ENCODE data around the gene HOXD8.
A peak's percentile ranks its signal among the peaks of the same experiment; 100 is the strongest.

Gene HOXD8

DNA sequence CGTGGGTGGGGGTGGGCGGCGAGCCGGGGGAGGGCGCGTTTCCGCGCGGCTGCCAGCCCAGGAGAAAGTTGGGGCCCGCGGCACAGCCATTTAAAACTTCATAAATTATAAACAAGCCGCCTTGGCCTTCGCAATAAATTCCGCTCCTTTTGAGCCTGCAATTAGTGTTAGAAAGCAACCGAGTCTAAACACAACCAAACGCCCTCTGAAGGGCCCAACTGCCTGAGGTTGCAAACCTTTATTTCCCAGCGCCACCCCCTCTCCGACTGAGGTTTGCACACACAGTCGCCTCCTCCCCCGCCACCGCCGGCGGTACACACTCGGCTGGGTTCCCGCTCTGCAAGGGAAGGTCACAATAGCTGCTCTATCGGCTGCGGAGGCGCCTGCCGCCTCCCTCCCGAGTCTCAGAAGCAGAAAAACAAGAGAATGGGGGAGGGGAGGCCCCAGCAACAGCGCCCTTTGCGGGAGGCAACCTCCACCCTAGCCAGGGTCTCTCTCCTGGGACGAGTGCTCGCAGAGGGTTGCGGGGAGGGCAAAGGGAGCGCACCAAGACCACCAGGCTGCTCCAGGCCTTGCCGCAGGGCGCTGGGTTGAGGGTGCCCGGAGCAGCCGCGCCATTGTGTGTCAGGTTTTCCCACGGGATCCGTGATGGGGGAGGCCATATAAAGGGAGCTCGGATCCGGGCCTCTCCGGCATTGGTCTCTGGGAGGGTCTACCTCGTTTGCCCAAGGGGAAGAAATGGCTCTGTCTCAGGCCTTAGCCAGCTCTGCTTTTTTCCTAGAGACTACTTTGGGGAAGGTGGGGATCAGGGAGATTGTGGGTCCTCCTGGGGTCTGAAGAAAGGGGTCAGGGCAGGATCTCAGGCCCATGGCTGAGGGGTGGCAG, 45.6 kb downstream of the HOXD8 start:
- DNase-seq, result peak; percentile 69

DNA sequence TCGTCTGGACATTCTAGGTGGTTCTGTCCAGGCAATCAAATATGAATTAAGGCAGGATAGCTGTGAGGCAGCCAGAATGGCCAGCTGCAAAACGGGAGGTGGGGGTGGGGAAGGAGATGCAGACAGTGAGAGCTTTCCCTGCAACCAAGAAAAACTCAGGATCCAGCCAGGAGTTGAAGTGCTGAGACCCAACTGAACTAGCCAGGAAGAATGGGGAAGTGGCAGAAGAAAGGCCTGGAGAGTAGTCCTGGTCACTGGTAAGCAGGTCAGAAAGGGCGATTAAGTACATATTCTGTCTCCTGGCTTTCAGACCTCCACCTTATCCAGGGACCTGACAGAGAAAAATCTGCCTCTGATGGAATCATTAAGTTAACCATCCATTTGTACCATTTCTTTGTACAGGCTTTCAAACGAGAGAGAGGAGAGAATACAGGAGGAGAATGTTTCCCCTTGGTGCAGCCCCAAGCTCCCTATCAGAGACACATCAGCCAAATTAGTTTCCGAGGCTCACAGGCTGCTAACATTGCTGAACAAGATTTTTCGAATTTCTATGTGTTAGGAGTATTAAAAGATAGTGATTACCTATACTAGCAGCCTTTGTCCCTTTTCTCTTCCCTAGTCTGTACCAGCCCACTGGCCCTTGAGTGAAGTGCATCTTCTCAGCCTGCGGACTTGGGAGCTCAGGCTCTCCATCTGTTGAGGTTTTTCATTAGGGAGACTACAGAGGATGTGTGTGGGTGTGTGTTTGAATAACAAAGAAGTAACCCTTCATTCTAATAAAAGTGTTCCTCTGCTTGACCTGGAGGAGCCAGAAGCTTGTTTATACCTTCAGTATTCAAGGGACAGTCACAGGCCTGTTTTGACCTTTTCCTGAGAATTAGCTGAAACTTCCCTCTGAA, 46.5 kb downstream of the HOXD8 start:
- no peak for DNase-seq

DNA sequence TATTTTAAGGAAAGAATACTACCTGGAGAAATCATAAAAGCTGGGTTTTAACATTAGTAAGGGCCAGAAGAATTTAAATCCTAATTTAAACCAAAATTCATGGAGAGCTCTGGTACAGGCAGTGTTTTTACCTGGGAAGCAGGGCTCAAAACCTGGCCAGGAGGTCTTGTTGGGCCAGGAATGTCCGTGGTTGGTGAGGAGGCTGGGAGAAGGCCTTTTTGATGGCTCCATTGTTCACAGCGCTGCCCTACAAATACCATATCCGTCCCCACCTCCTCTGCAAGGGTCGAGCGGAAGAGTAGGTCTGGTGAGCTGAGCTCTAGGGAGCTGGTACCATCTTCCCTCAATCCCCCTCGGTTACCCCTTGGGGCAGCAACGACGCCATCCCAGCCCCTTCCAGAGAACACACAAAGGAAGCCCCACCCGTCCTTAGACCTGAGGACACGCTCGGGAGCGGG, 48.1 kb downstream of the HOXD8 start:
- DNase-seq, result no peak

DNA sequence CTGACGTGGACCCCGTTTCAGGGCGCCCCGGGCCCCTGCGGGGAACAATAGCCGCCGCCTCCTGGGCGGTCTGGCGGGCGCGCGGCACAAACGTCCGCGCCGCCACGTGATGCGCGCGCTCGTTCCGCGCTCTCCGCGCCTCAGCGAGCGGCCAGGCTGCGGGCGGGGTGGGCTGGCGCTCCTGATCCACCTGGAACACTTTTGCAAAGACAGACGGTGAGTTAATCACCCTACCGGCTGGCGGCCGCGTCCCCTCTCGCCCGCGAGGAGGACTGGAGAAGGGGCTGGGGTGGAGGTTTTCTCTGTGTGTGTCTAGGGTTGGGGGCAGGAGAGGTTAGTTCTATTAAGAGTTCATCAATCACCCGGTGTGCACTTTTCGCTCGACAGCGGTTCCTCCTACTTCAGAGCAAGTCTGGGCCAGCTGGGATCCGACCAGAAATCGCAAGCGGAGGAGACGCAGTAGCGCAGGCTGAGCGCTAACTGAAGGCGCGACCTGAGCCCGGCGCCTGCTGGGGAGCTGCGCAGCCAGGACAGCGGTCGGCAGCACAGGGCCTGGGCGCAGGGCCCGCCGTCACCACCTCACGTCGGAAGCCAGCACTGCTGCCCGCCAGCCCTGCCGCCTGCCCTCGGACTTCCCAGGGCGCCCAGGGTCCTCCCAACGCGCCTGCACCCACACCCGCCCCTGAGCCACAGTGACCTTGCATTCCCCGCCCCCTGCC, 48.7 kb downstream of the HOXD8 start:
- DNase-seq, result peak; percentile 72

DNA sequence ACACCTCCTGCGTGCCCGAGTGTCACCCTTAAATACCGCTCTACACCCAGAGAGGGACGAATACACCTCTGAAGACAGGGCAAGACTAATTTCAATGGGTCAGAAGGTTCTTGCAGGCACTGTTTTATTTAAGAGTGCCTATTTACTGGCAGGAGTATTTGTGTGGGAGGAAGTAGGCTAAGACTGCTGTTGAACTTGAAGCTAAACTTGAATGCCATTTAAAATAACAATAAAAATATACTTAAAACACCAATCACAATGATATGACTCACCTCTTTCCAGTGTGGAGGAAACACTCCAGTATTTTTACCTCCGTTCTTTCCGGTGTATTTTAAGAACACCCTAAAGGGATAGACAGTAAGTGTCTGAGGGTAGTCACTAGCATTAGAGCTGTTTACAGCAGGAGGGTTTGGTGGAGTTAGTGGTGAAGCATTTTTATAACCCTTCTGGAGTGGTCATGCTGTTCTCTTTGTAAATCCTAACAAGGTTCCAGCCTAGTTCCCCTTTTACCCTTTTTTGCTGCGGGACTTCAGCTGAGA, 49.3 kb downstream of the HOXD8 start:
- no peak for DNase-seq

DNA sequence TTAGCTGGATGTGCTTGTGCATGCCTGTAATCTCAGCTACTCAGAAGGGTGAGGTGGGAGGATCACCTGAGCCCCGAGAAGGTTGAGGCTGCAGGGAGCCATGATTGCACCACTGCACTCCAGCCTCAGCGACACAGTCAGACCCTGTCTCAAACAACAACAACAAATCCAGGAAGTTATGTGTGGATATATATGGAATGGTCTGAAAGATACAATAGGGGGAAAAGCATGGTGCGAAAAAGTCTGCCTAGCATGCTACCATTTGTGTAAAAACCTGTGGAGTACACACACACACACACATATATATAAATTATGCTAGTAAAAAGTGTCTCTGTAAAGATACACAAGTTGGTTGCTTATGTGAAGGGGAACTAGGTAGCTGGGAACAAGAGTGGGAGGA, 52.0 kb downstream of the HOXD8 start:
- no peak for DNase-seq
